Karpas-422 (cell line): Measurements from ENCODE around the gene PDLIM3. TPM values are rescaled to one million over a fixed set of nuclear protein-coding genes. Genes with fewer than 3 reads are reported as not detected.

Source experiments
- DNase-seq: peaks from one replicate; pipeline ENCODE4 v3.0.0-alpha.2; 2015
- H2AFZ ChIP-seq: fragments of 200-600 bp; sonication (generic); 2 replicates; pipeline ENCODE4 v1.6.1; 2014; ENCODE audit warnings: antibody characterized with exemption, low read length, mixed read lengths
- H3K27ac ChIP-seq: fragments of 200-600 bp; sonication (generic); 2 replicates; pipeline ENCODE4 v1.5.1; 2014; ENCODE audit warnings: mild to moderate bottlenecking, low read length, moderate library complexity
- H3K27me3 ChIP-seq: fragments of 200-600 bp; sonication (generic); 2 replicates; pipeline ENCODE4 v1.6.1; 2014; ENCODE audit warnings: low read length, mixed read lengths
- H3K36me3 ChIP-seq: fragments of 200-600 bp; sonication (generic); 2 replicates; pipeline ENCODE4 v1.6.1; 2014; ENCODE audit warnings: low read length, mixed read lengths; ENCODE audit not compliant: insufficient read depth
- H3K4me1 ChIP-seq: fragments of 200-600 bp; sonication (generic); 2 replicates; pipeline ENCODE4 v1.6.1; 2014; ENCODE audit warnings: mild to moderate bottlenecking, low read length, mixed read lengths
- H3K4me2 ChIP-seq: fragments of 200-600 bp; sonication (generic); 2 replicates; pipeline ENCODE4 v1.6.1; 2014; ENCODE audit warnings: low read length, low read depth, mild to moderate bottlenecking; ENCODE audit not compliant: poor library complexity, severe bottlenecking
- H3K4me3 ChIP-seq: fragments of 200-600 bp; sonication (generic); 2 replicates; pipeline ENCODE4 v1.5.1; 2014; ENCODE audit warnings: mild to moderate bottlenecking, antibody characterized with exemption, low read length, mixed read lengths
- H3K79me2 ChIP-seq: fragments of 200-600 bp; sonication (generic); 2 replicates; pipeline ENCODE4 v1.6.1; 2014; ENCODE audit warnings: mild to moderate bottlenecking, low read length, mixed read lengths
- H3K9ac ChIP-seq: fragments of 200-600 bp; sonication (generic); 2 replicates; pipeline ENCODE4 v1.6.0; 2014; ENCODE audit warnings: low read length
- H3K9me2 ChIP-seq: fragments of 200-600 bp; sonication (generic), shearing (Covaris generic); replicated peaks from 2 replicates; pipeline ENCODE4 v1.6.0; 2014; ENCODE audit warnings: mild to moderate bottlenecking, low read length, moderate library complexity; ENCODE audit not compliant: insufficient read depth
- H3K9me3 ChIP-seq: fragments of 300-700, 200-600 bp; sonication (generic); 2 replicates; pipeline ENCODE4 v1.6.1; 2014; ENCODE audit warnings: low read length, mixed read lengths
- H4K20me1 ChIP-seq: fragments of 200-600 bp; sonication (generic); 2 replicates; pipeline ENCODE4 v1.6.1; 2014; ENCODE audit warnings: mild to moderate bottlenecking, antibody characterized with exemption, low read length, low read depth; ENCODE audit not compliant: insufficient read depth
- total RNA-seq: library from RNA; depleted of rRNA; stranded (reverse); fragments of >200 nt; shearing (Covaris generic); gene quantifications from 2 replicates; pipeline ENCODE4 v1.2.3, GENCODE V29; 2014; ENCODE audit warnings: low replicate concordance

Gene PDLIM3
- total RNA-seq, 1 experiment from 2014 or later, result not detected

GRCh38 chr4:185469580-185470154 lies 65.6 kb downstream of the PDLIM3 start:
- no peaks in the 10 kb centered on the region for H3K9me3 ChIP-seq
- H4K20me1 ChIP-seq, result no peaks in the 10 kb centered on the region
- H3K4me2 ChIP-seq, result no peak overlapping the region
- no peak overlapping the region for H3K27ac ChIP-seq
- DNase-seq, result no peak
- H3K36me3 ChIP-seq, result no peaks in the 10 kb centered on the region
- H3K9me2 ChIP-seq, result no peaks in the 10 kb centered on the region
- H3K4me3 ChIP-seq, result no peak overlapping the region
- H3K27me3 ChIP-seq, result no peaks in the 10 kb centered on the region
- H3K79me2 ChIP-seq, result no peaks in the 10 kb centered on the region
- H2AFZ ChIP-seq, result no peak overlapping the region
- H3K9ac ChIP-seq, result no peak overlapping the region
- H3K4me1 ChIP-seq, result peaks cover 17% of the 10 kb centered on the region

GRCh38 chr4:185468999-185469398 lies 66.3 kb downstream of the PDLIM3 start:
- no peak overlapping the region for H3K27ac ChIP-seq
- no peak overlapping the region for H3K4me3 ChIP-seq
- H3K9me3 ChIP-seq, result no peaks in the 10 kb centered on the region
- H4K20me1 ChIP-seq, result no peaks in the 10 kb centered on the region
- no peaks in the 10 kb centered on the region for H3K79me2 ChIP-seq
- no peaks in the 10 kb centered on the region for H3K27me3 ChIP-seq
- no peaks in the 10 kb centered on the region for H3K36me3 ChIP-seq
- H3K9me2 ChIP-seq, result no peaks in the 10 kb centered on the region
- no peak overlapping the region for H3K4me2 ChIP-seq
- no peak overlapping the region for H2AFZ ChIP-seq
- H3K9ac ChIP-seq, result no peak overlapping the region
- no peak for DNase-seq
- peaks cover 17% of the 10 kb centered on the region for H3K4me1 ChIP-seq

- no peak overlapping the region for H3K27ac ChIP-seq
- no peaks in the 10 kb centered on the region for H4K20me1 ChIP-seq
- H3K36me3 ChIP-seq, result no peaks in the 10 kb centered on the region
- H3K4me1 ChIP-seq, result peaks cover 17% of the 10 kb centered on the region
- H3K9ac ChIP-seq, result no peak overlapping the region
- no peak for DNase-seq
- no peaks in the 10 kb centered on the region for H3K27me3 ChIP-seq
- no peaks in the 10 kb centered on the region for H3K9me3 ChIP-seq
- H2AFZ ChIP-seq, result no peak overlapping the region
- no peaks in the 10 kb centered on the region for H3K9me2 ChIP-seq
- no peak overlapping the region for H3K4me3 ChIP-seq
- H3K4me2 ChIP-seq, result no peak overlapping the region
- no peaks in the 10 kb centered on the region for H3K79me2 ChIP-seq
Observed at GRCh38 chr4:185467991-185468390, 67.3 kb downstream of the PDLIM3 start.

- Histone ChIP-seq H3K4me2 (no peak overlapping the region), H3K4me3 (no peak overlapping the region), H3K9ac (no peak overlapping the region), H3K27ac (no peak overlapping the region), H3K4me1 (peaks cover 15% of the 10 kb centered on the region), H3K79me2 (no peaks in the 10 kb centered on the region), H4K20me1 (no peaks in the 10 kb centered on the region), H3K9me3 (no peaks in the 10 kb centered on the region), H2AFZ (no peak overlapping the region), H3K9me2 (no peaks in the 10 kb centered on the region), H3K27me3 (no peaks in the 10 kb centered on the region), H3K36me3 (no peaks in the 10 kb centered on the region)
- no peak for DNase-seq
Observed at GRCh38 chr4:185467101-185467500, 68.2 kb downstream of the PDLIM3 start.

- H3K4me1 ChIP-seq, result peaks cover 8% of the 10 kb centered on the region
Observed at GRCh38 chr4:185465707-185466106, 69.6 kb downstream of the PDLIM3 start.

GRCh38 chr4:185464887-185465286 lies 70.4 kb downstream of the PDLIM3 start:
- peaks cover under 1% of the 10 kb centered on the region for H3K4me1 ChIP-seq
- H2AFZ ChIP-seq, result no peak overlapping the region
- no peaks in the 10 kb centered on the region for H3K36me3 ChIP-seq
- H3K9me2 ChIP-seq, result no peaks in the 10 kb centered on the region
- no peak overlapping the region for H3K9ac ChIP-seq
- H3K4me2 ChIP-seq, result no peak overlapping the region
- no peak overlapping the region for H3K27ac ChIP-seq
- H3K27me3 ChIP-seq, result no peaks in the 10 kb centered on the region
- no peaks in the 10 kb centered on the region for H3K9me3 ChIP-seq
- no peaks in the 10 kb centered on the region for H3K79me2 ChIP-seq
- no peak for DNase-seq
- no peaks in the 10 kb centered on the region for H4K20me1 ChIP-seq
- no peak overlapping the region for H3K4me3 ChIP-seq

More at GRCh38 chr4:185465707-185466106, 69.6 kb downstream of the PDLIM3 start:
- H3K79me2 ChIP-seq, result no peaks in the 10 kb centered on the region
- H3K9me3 ChIP-seq, result no peaks in the 10 kb centered on the region
- no peak overlapping the region for H3K4me3 ChIP-seq
- H3K9ac ChIP-seq, result no peak overlapping the region
- no peak overlapping the region for H3K4me2 ChIP-seq
- H3K27ac ChIP-seq, result no peak overlapping the region
- no peak overlapping the region for H2AFZ ChIP-seq
- no peaks in the 10 kb centered on the region for H3K36me3 ChIP-seq
- no peaks in the 10 kb centered on the region for H3K27me3 ChIP-seq
- no peaks in the 10 kb centered on the region for H3K9me2 ChIP-seq
- DNase-seq, result no peak
- no peaks in the 10 kb centered on the region for H4K20me1 ChIP-seq

GRCh38 chr4:185464183-185464582 lies 71.1 kb downstream of the PDLIM3 start:
- Histone ChIP-seq H3K9me2 (no peaks in the 10 kb centered on the region), H3K4me2 (no peak overlapping the region), H2AFZ (no peak overlapping the region), H3K4me3 (no peak overlapping the region), H3K27me3 (no peaks in the 10 kb centered on the region), H3K79me2 (no peaks in the 10 kb centered on the region), H3K36me3 (no peaks in the 10 kb centered on the region), H3K4me1 (no peaks in the 10 kb centered on the region), H3K9me3 (no peaks in the 10 kb centered on the region), H3K27ac (no peak overlapping the region), H3K9ac (no peak overlapping the region), H4K20me1 (no peaks in the 10 kb centered on the region)
- no peak for DNase-seq

- Histone ChIP-seq H3K4me2 (no peak overlapping the region), H3K27ac (no peak overlapping the region), H3K9ac (no peak overlapping the region), H3K4me3 (no peak overlapping the region), H3K27me3 (no peaks in the 10 kb centered on the region), H4K20me1 (no peaks in the 10 kb centered on the region), H3K9me3 (no peaks in the 10 kb centered on the region), H3K9me2 (no peaks in the 10 kb centered on the region), H3K36me3 (no peaks in the 10 kb centered on the region), H3K4me1 (no peaks in the 10 kb centered on the region), H3K79me2 (no peaks in the 10 kb centered on the region), H2AFZ (no peak overlapping the region)
- no peak for DNase-seq
Observed at GRCh38 chr4:185463541-185463940, 71.8 kb downstream of the PDLIM3 start.

- H3K9ac ChIP-seq, result no peak overlapping the region
- no peak for DNase-seq
- H3K4me2 ChIP-seq, result no peak overlapping the region
Observed at GRCh38 chr4:185461565-185461964, 73.7 kb downstream of the PDLIM3 start.

More at GRCh38 chr4:185461565-185461964, 73.7 kb downstream of the PDLIM3 start:
- H3K9me3 ChIP-seq, result no peaks in the 10 kb centered on the region
- no peaks in the 10 kb centered on the region for H3K9me2 ChIP-seq
- no peak overlapping the region for H2AFZ ChIP-seq
- no peaks in the 10 kb centered on the region for H3K36me3 ChIP-seq
- H3K4me1 ChIP-seq, result no peaks in the 10 kb centered on the region
- H3K79me2 ChIP-seq, result no peaks in the 10 kb centered on the region
- H3K4me3 ChIP-seq, result no peak overlapping the region
- H4K20me1 ChIP-seq, result no peaks in the 10 kb centered on the region
- no peaks in the 10 kb centered on the region for H3K27me3 ChIP-seq
- no peak overlapping the region for H3K27ac ChIP-seq
